HG03571 (cell line): Measurements from ENCODE around the gene ZNF585A.
A peak's percentile ranks its signal among the peaks of the same experiment; 100 is the strongest.
"Not testable (repeated sequence)": the region's sequence is repeated elsewhere in the genome, so short reads cannot be mapped to it uniquely, and the experiment has no call there.

ENCODE experiments used
- ATAC-seq: cut with Tn5 transposase; IDR thresholded peaks from one replicate; pipeline ENCODE4 v1.9.1; 2021; ENCODE audit not compliant: unreplicated experiment

ZNF585A gene

GRCh38 chr19:37172368-37173366, at the start of gene ZNF585A:
Gene ZNF585A (minus strand): TSS chr19:37172695. CDS start chr19:37169910, 2,785 bp downstream.
- ATAC-seq: peak; percentile 94

GRCh38 chr19:37221136-37221535, 48.6 kb upstream of the ZNF585A start:
- ATAC-seq: no peak

- ATAC-seq: no peak
These were observed 47.9 kb upstream of the ZNF585A start for GRCh38 chr19:37220383-37220782.

- ATAC-seq: no peak
These were observed 46.1 kb upstream of the ZNF585A start for GRCh38 chr19:37218592-37218935.

GRCh38 chr19:37217775-37218591, 45.5 kb upstream of the ZNF585A start, which contains the start of gene ZNF383:
Gene ZNF383 (plus strand): TSS chr19:37218214. CDS start chr19:37230454, 12,240 bp downstream.
- peak; percentile 75 for ATAC-seq

- ATAC-seq: peak; percentile 5
These were observed 44.9 kb upstream of the ZNF585A start for GRCh38 chr19:37217480-37217774.

- ATAC-seq: no peak
These were observed 25.3 kb upstream of the ZNF585A start for GRCh38 chr19:37197768-37198167.

GRCh38 chr19:37197115-37197514, 24.6 kb upstream of the ZNF585A start:
- not testable (repeated sequence) for ATAC-seq

- not testable (repeated sequence) for ATAC-seq
These were observed 22.8 kb upstream of the ZNF585A start for GRCh38 chr19:37195248-37195647.

GRCh38 chr19:37186071-37186470, 13.6 kb upstream of the ZNF585A start:
- not testable (repeated sequence) for ATAC-seq

GRCh38 chr19:37165635-37166034, 6.9 kb downstream of the ZNF585A start:
- no peak for ATAC-seq

GRCh38 chr19:37160153-37160552, 12.3 kb downstream of the ZNF585A start:
- no peak for ATAC-seq

- no peak for ATAC-seq
These were observed 24.3 kb downstream of the ZNF585A start for GRCh38 chr19:37148214-37148613.

- ATAC-seq: no peak
These were observed 36.4 kb downstream of the ZNF585A start for GRCh38 chr19:37136111-37136510.

GRCh38 chr19:37128821-37129177, 43.7 kb downstream of the ZNF585A start:
- ATAC-seq: no peak

- ATAC-seq: no peak
These were observed 44.3 kb downstream of the ZNF585A start for GRCh38 chr19:37127999-37128820.

GRCh38 chr19:37122093-37122492, 50.4 kb downstream of the ZNF585A start:
- not testable (repeated sequence) for ATAC-seq

- ATAC-seq: no peak
These were observed 58.5 kb downstream of the ZNF585A start for GRCh38 chr19:37114001-37114400.

- not testable (repeated sequence) for ATAC-seq
These were observed 60.7 kb downstream of the ZNF585A start for GRCh38 chr19:37111753-37112152.

GRCh38 chr19:37104135-37104534, 68.4 kb downstream of the ZNF585A start:
- not testable (repeated sequence) for ATAC-seq

- ATAC-seq: no peak
These were observed 73.9 kb downstream of the ZNF585A start for GRCh38 chr19:37098570-37098969.
